Anterior cingulate cortex (tissue), 58 donors: ENCODE results near the gene SLC35F3.
A peak's percentile ranks its signal among the peaks of the same experiment; 100 is the strongest.
"Not testable (repeated sequence)": the region's sequence is repeated elsewhere in the genome, so short reads cannot be mapped to it uniquely, and the experiment has no call there.

Source experiments
- DNase-seq, 58 donors: peaks; one replicate each; lab custom pipeline; 2025; lab: John Stamatoyannopoulos, UW

SLC35F3 gene

GRCh38 chr1:234300096-234300495 is 395.6 kb downstream of the SLC35F3 start:
- DNase-seq: no peak

GRCh38 chr1:234301663-234302062 is 397.2 kb downstream of the SLC35F3 start:
- not testable (repeated sequence) for DNase-seq

GRCh38 chr1:234302354-234302962 is 398.0 kb downstream of the SLC35F3 start:
- no peak for DNase-seq

GRCh38 chr1:234303231-234303630 is 398.8 kb downstream of the SLC35F3 start:
- DNase-seq: no peak

GRCh38 chr1:234307726-234308125 is 403.2 kb downstream of the SLC35F3 start:
- no peak for DNase-seq

GRCh38 chr1:234309243-234309597 is 404.7 kb downstream of the SLC35F3 start:
- no peak for DNase-seq

GRCh38 chr1:234309598-234310459 is 405.4 kb downstream of the SLC35F3 start:
- peak in 16 of 58 donors; percentile 5 to 47 (median 20) for DNase-seq

- DNase-seq: no peak
Observed at GRCh38 chr1:234310460-234310817, 406.0 kb downstream of the SLC35F3 start.

GRCh38 chr1:234311414-234311813 is 406.9 kb downstream of the SLC35F3 start:
- no peak for DNase-seq

GRCh38 chr1:234313171-234313570 is 408.7 kb downstream of the SLC35F3 start:
- DNase-seq: no peak

- no peak for DNase-seq
Observed at GRCh38 chr1:234315091-234315541, 410.6 kb downstream of the SLC35F3 start.

GRCh38 chr1:234315588-234315987 is 411.1 kb downstream of the SLC35F3 start:
- DNase-seq: no peak

- DNase-seq: no peak
Observed at GRCh38 chr1:234316486-234316885, 412.0 kb downstream of the SLC35F3 start.

- DNase-seq: no peak
Observed at GRCh38 chr1:234316937-234317336, 412.5 kb downstream of the SLC35F3 start.

- no peak for DNase-seq
Observed at GRCh38 chr1:234320069-234320468, 415.6 kb downstream of the SLC35F3 start.

- DNase-seq: no peak
Observed at GRCh38 chr1:234320549-234320948, 416.1 kb downstream of the SLC35F3 start.

GRCh38 chr1:234321231-234321630 is 416.8 kb downstream of the SLC35F3 start:
- no peak for DNase-seq

- DNase-seq: no peak
Observed at GRCh38 chr1:234322097-234322496, 417.6 kb downstream of the SLC35F3 start.

- peak in 1 of 58 donors; percentile 5 for DNase-seq
Observed at GRCh38 chr1:234322979-234323378, 418.5 kb downstream of the SLC35F3 start.

GRCh38 chr1:234324821-234325220 is 420.3 kb downstream of the SLC35F3 start:
- DNase-seq: no peak

- DNase-seq: no peak
Observed at GRCh38 chr1:234325878-234326496, 421.5 kb downstream of the SLC35F3 start.
